ENCODE results near the gene STXBP5. TPM values are rescaled to one million over a fixed set of nuclear protein-coding genes. Genes with fewer than 3 reads are reported as not detected.

Gene STXBP5
- total and polyA plus RNA-seq, 2 experiments from 2014 or later, result 11.1 to 30.3 TPM

- no peak overlapping the region for H2AFZ ChIP-seq
- peaks cover 15% of the 10 kb centered on the region for H3K79me2 ChIP-seq
- H4K20me1 ChIP-seq (ENCODE audit: insufficient read depth, poor library complexity, severe bottlenecking), result peaks cover 6% of the 10 kb centered on the region
- H3K4me1 ChIP-seq (ENCODE audit: insufficient read depth), result peaks cover 4% of the 10 kb centered on the region
- H3K27ac ChIP-seq, result no peak overlapping the region
- no peaks in the 10 kb centered on the region for H3K36me3 ChIP-seq (replicated peaks; ENCODE audit: insufficient read depth, low read depth)
- DNase-seq (ENCODE audit: low spot score), result no peak
- H3K4me2 ChIP-seq, result no peak overlapping the region
- TF ChIP-seq CTCF (IDR thresholded peaks at IDR 0.05; ENCODE audit: poor library complexity) (no peak), EZH2phosphoT487 (IDR thresholded peaks at IDR 0.05; ENCODE audit: low read depth, severe bottlenecking, unreplicated experiment) (no peak), EZH2 (IDR thresholded peaks at IDR 0.05; ENCODE audit: borderline replicate concordance) (no peak)
- H3K27me3 ChIP-seq, result no peaks in the 10 kb centered on the region
- H3K4me3 ChIP-seq, result no peak overlapping the region
- 88% methylated on average over 1 of the region's 1 CpG for WGBS (ENCODE audit: low lambda C conversion rate, missing lambda C conversion rate)
- no peaks in the 10 kb centered on the region for H3K9me2 ChIP-seq (replicated peaks; ENCODE audit: insufficient read depth)
- H3K9me3 ChIP-seq (ENCODE audit: low read depth), result no peaks in the 10 kb centered on the region
These were observed 3.5 kb upstream of the STXBP5 start for GRCh38 chr6:147200711-147201110.

- Histone ChIP-seq H4K20me1 (ENCODE audit: insufficient read depth, poor library complexity, severe bottlenecking) (peaks cover 7% of the 10 kb centered on the region), H3K9me3 (ENCODE audit: low read depth) (no peaks in the 10 kb centered on the region), H3K4me3 (peak overlapping the region; percentile 15), H3K9me2 (replicated peaks; ENCODE audit: insufficient read depth) (no peaks in the 10 kb centered on the region), H3K4me2 (peak overlapping the region; percentile 69), H3K36me3 (replicated peaks; ENCODE audit: insufficient read depth, low read depth) (no peaks in the 10 kb centered on the region), H2AFZ (peak overlapping the region; percentile 63), H3K4me1 (ENCODE audit: insufficient read depth) (peaks cover 11% of the 10 kb centered on the region), H3K27ac (peak overlapping the region; percentile 60), H3K79me2 (peaks cover 27% of the 10 kb centered on the region), H3K27me3 (no peaks in the 10 kb centered on the region)
- DNase-seq (ENCODE audit: low spot score), result peak; percentile 42
- 4% methylated on average over 16 of the region's 16 CpGs for WGBS (ENCODE audit: low lambda C conversion rate, missing lambda C conversion rate)
- TF ChIP-seq EZH2 (IDR thresholded peaks at IDR 0.05; ENCODE audit: borderline replicate concordance), result no peak
- TF ChIP-seq CTCF (IDR thresholded peaks at IDR 0.05; ENCODE audit: poor library complexity), result no peak
- TF ChIP-seq EZH2phosphoT487 (IDR thresholded peaks at IDR 0.05; ENCODE audit: low read depth, severe bottlenecking, unreplicated experiment), result no peak
These were observed 2.2 kb upstream of the STXBP5 start for GRCh38 chr6:147201885-147202515.

DNA sequence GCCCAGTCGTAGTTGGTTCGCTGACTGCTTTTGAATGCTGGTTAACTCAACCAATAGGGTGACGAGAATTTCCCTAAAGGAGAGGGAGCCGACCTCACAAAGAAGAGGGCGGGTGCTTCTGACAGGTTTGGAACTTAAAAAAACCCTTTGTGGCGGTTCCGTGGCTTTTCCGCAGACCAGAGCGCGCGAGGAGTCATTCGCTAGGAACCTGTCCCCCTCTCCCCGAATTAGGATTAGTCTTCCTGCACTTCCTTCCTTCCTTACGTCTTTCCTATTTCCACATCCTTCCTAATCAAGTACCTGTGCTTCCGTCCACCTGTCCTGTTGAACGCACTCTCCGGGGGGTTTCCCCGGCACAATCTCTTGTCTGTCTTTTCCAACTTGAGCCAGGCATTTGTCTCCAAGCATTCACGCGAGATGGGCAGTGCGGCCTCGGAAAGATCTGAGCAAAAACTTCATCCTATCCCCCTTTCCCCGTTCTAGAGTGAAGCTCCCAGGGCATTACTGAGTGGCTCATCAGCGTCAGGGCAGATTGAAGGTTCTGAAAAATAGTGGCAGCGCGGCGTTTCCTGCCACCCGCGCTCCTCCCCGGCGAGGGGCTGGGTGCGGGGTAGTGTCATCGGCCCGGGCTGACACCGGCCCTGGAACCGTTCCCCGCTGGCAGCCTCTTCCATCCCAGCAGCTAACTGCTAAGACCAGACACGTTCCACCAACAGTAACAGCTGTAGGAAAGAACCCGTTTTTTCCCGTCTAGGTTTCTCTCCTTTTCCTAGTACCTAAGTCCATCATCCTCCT lies 1.5 kb upstream of the STXBP5 start:
- Histone ChIP-seq H3K36me3 (replicated peaks; ENCODE audit: insufficient read depth, low read depth) (no peaks in the 10 kb centered on the region), H2AFZ (peak overlapping the region; percentile 98), H3K4me1 (ENCODE audit: insufficient read depth) (peaks cover 18% of the 10 kb centered on the region), H3K27me3 (no peaks in the 10 kb centered on the region), H3K9me2 (replicated peaks; ENCODE audit: insufficient read depth) (no peaks in the 10 kb centered on the region), H3K79me2 (peaks cover 35% of the 10 kb centered on the region), H4K20me1 (ENCODE audit: insufficient read depth, poor library complexity, severe bottlenecking) (peaks cover 7% of the 10 kb centered on the region), H3K27ac (peak overlapping the region; percentile 98), H3K9me3 (ENCODE audit: low read depth) (no peaks in the 10 kb centered on the region), H3K4me2 (peak overlapping the region; percentile 97), H3K4me3 (peak overlapping the region; percentile 48)
- DNase-seq (ENCODE audit: low spot score), result peak; percentile 94
- WGBS (ENCODE audit: low lambda C conversion rate, missing lambda C conversion rate), result under 1% methylated on average over 39 of the region's 40 CpGs
- TF ChIP-seq EZH2 (IDR thresholded peaks at IDR 0.05; ENCODE audit: borderline replicate concordance), result no peak
- TF ChIP-seq EZH2phosphoT487 (IDR thresholded peaks at IDR 0.05; ENCODE audit: low read depth, severe bottlenecking, unreplicated experiment), result no peak
- TF ChIP-seq CTCF (IDR thresholded peaks at IDR 0.05; ENCODE audit: poor library complexity), result no peak

All from hepatocyte (in vitro differentiated cells).